ENCODE measurements around the gene PNMA5.

- TF ChIP-seq CTCF (IDR thresholded peaks at IDR 0.05; ENCODE audit: low read length), result no peak
- TF ChIP-seq EZH2 (IDR thresholded peaks at IDR 0.05; ENCODE audit: borderline replicate concordance, low read length), result no peak
These were observed 35.2 kb upstream of the PNMA5 start for GRCh38 chrX:153029162-153029561.
